ENCODE results near the gene ERBIN. TPM values are rescaled to one million over a fixed set of nuclear protein-coding genes. Genes with fewer than 3 reads are reported as not detected.
"Not testable (repeated sequence)": the region's sequence is repeated elsewhere in the genome, so short reads cannot be mapped to it uniquely, and the experiment has no call there.

Gene ERBIN
- total RNA-seq, 1 experiment from 2014 or later: 17.6 TPM

GRCh38 chr5:65967288-65968066 is 41.1 kb downstream of the ERBIN start:
- Histone ChIP-seq H3K4me3 (ENCODE audit: insufficient read depth, low read depth, low read length) (no peak overlapping the region), H3K36me3 (replicated peaks; ENCODE audit: control insufficient read depth, insufficient read depth, low read length) (no peaks in the 10 kb centered on the region), H3K27me3 (ENCODE audit: control insufficient read depth, insufficient read depth, low read length) (no peaks in the 10 kb centered on the region)
- no peak for DNase-seq

DNA sequence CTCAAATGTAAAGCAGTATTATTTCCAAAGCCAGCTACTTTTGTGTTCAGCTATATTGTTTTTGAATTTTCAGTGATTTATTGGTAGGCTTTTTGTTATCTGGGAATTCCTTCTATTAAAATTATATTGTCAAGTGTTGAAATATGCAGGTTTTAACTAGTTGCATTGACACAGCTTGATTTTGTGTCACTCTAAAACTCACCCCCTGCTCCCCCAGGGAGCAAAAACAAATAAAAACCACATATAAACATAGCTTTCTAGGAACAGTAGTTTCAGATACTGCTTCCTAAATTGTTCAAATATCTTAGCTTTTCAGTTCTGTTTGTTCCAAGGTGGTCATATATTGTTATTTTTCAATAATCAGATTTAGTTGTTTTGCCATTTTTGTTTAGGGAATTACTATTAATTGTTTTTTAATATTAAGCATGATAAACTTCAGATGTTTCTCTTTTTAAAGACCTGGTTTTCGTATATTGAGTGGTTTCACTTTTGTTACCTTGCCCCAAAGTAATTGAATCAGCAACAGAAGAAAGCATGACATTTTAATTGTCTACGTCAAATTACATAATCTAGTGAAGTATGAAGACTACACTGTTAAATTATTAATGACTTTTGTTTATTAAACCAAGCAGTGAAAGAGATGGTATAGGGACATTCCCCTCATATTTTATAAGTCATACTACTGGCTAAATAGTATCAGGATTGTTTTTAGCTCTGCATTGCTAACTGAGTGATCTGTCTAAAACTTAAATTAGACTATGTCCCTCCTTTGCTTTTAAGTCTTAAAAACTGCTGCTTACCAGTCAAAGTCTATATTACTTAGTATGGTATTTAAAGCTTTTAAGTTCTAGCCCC is 43.4 kb downstream of the ERBIN start:
- Histone ChIP-seq H3K36me3 (replicated peaks; ENCODE audit: control insufficient read depth, insufficient read depth, low read length) (no peaks in the 10 kb centered on the region), H3K27me3 (ENCODE audit: control insufficient read depth, insufficient read depth, low read length) (no peaks in the 10 kb centered on the region), H3K4me3 (ENCODE audit: insufficient read depth, low read depth, low read length) (no peak overlapping the region)
- no peak for DNase-seq

DNA sequence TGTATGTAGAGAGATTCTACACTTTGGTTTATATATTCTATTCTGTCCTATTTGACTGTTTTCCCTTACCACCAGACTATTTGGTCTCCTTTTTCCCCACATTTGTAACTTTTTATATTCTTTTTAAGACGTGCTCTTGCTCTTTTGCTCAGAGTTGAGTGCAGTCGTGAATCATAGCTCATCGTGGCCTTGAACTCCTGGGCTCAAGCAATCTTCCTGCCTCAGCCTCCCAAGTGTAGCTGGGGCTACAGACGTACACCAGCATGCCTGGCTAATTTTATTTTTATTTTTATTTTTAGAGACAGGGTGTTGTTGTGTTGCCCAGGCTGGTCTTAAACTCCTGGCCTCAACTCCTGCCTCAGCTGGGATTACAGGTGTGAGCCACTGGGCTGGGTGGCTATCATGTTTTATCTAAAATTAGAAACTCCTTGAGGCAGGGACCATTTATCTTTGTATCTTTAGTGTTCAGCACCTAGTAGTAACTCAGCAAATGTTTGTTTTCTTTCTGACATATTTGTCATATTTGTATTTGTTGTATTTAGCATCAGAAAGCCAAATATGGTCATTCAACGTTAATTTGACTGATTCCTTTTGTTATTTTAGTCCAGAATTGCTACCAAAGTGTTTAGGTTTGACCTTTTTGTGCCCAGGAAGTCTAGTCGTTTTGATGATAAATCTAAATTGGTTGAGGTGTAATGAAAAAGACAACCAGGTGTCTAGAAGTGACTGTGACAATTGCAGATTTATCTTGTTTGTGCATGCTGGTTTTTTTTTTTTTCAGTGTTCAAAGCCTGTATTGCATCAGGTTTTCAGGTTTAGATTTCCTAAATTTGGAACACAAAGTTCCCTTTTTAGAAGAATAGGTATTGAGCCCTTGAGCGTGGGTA is 44.3 kb downstream of the ERBIN start:
- no peaks in the 10 kb centered on the region for H3K36me3 ChIP-seq (replicated peaks; ENCODE audit: control insufficient read depth, insufficient read depth, low read length)
- no peak overlapping the region for H3K4me3 ChIP-seq (ENCODE audit: insufficient read depth, low read depth, low read length)
- no peak for DNase-seq
- H3K27me3 ChIP-seq (ENCODE audit: control insufficient read depth, insufficient read depth, low read length): no peaks in the 10 kb centered on the region

GRCh38 chr5:65971643-65972042 is 45.3 kb downstream of the ERBIN start:
- Histone ChIP-seq H3K4me3 (ENCODE audit: insufficient read depth, low read depth, low read length) (no peak overlapping the region), H3K27me3 (ENCODE audit: control insufficient read depth, insufficient read depth, low read length) (no peaks in the 10 kb centered on the region), H3K36me3 (replicated peaks; ENCODE audit: control insufficient read depth, insufficient read depth, low read length) (no peaks in the 10 kb centered on the region)
- DNase-seq: no peak

- not testable (repeated sequence) for H3K4me3 ChIP-seq (ENCODE audit: insufficient read depth, low read depth, low read length); H3K36me3 ChIP-seq (replicated peaks; ENCODE audit: control insufficient read depth, insufficient read depth, low read length); DNase-seq; H3K27me3 ChIP-seq (ENCODE audit: control insufficient read depth, insufficient read depth, low read length)
These were observed 46.5 kb downstream of the ERBIN start for GRCh38 chr5:65972896-65973295.

GRCh38 chr5:65978251-65978650 is 51.9 kb downstream of the ERBIN start:
- DNase-seq: no peak
- Histone ChIP-seq H3K36me3 (replicated peaks; ENCODE audit: control insufficient read depth, insufficient read depth, low read length) (no peaks in the 10 kb centered on the region), H3K27me3 (ENCODE audit: control insufficient read depth, insufficient read depth, low read length) (no peaks in the 10 kb centered on the region), H3K4me3 (ENCODE audit: insufficient read depth, low read depth, low read length) (no peak overlapping the region)

DNA sequence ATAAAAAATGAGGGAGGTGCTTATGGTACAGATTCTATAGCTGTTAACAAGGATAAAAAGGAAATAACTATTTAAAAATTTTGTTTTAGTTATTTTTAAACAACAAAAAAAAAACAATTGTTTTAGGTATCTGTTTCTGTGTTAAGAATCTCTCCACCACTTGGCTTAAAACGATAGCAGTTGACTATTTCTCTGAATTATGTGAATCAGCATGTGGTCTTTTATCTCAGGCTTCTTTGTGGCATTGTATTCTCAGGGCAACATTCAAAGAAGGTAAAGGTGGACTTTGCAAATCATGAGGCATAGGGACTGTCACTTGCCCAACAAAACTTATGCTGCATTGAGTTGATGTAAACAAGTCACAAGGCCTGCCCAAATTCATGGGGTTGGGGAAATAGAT is 55.2 kb downstream of the ERBIN start:
- no peaks in the 10 kb centered on the region for H3K27me3 ChIP-seq (ENCODE audit: control insufficient read depth, insufficient read depth, low read length)

GRCh38 chr5:65981969-65982619 is 55.7 kb downstream of the ERBIN start:
- Histone ChIP-seq H3K36me3 (replicated peaks; ENCODE audit: control insufficient read depth, insufficient read depth, low read length) (no peaks in the 10 kb centered on the region), H3K27me3 (ENCODE audit: control insufficient read depth, insufficient read depth, low read length) (no peaks in the 10 kb centered on the region), H3K4me3 (ENCODE audit: insufficient read depth, low read depth, low read length) (no peak overlapping the region)
- no peak for DNase-seq

More for the DNA sequence above, 55.2 kb downstream of the ERBIN start:
- no peak for DNase-seq
- H3K36me3 ChIP-seq (replicated peaks; ENCODE audit: control insufficient read depth, insufficient read depth, low read length): no peaks in the 10 kb centered on the region
- H3K4me3 ChIP-seq (ENCODE audit: insufficient read depth, low read depth, low read length): no peak overlapping the region

GRCh38 chr5:65982635-65983034 is 56.3 kb downstream of the ERBIN start:
- H3K36me3 ChIP-seq (replicated peaks; ENCODE audit: control insufficient read depth, insufficient read depth, low read length): no peaks in the 10 kb centered on the region
- H3K4me3 ChIP-seq (ENCODE audit: insufficient read depth, low read depth, low read length): no peak overlapping the region
- no peaks in the 10 kb centered on the region for H3K27me3 ChIP-seq (ENCODE audit: control insufficient read depth, insufficient read depth, low read length)
- DNase-seq: no peak

GRCh38 chr5:65984098-65984885 is 57.9 kb downstream of the ERBIN start:
- H3K27me3 ChIP-seq (ENCODE audit: control insufficient read depth, insufficient read depth, low read length): no peaks in the 10 kb centered on the region
- no peaks in the 10 kb centered on the region; the same call in 1 of the 2 replicates for H3K36me3 ChIP-seq (replicated peaks; ENCODE audit: control insufficient read depth, insufficient read depth, low read length)
- no peak overlapping the region for H3K4me3 ChIP-seq (ENCODE audit: insufficient read depth, low read depth, low read length)
- DNase-seq: no peak

DNA sequence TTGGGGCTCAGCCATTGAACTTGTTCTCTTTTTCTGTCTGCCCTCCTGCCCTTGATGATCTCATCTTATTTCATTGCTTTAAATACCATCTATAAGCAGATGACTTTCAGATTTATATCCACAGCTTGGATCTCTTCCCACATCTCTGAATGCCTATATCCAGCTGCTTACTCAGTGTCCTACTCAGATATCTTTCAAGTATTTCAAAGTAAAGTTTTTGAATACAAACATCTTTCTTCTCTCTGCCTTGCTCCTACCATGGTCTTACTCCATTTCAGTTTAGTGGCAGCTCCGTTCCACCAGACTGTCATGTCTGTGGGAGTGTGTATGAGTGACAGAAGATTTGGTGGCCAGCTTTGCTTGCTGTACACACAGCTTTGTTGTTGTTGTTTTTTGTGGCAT is 59.7 kb downstream of the ERBIN start:
- H3K4me3 ChIP-seq (ENCODE audit: insufficient read depth, low read depth, low read length): no peak overlapping the region
- H3K36me3 ChIP-seq (replicated peaks; ENCODE audit: control insufficient read depth, insufficient read depth, low read length): no peaks in the 10 kb centered on the region; the same call in 1 of the 2 replicates
- DNase-seq: no peak
- H3K27me3 ChIP-seq (ENCODE audit: control insufficient read depth, insufficient read depth, low read length): no peaks in the 10 kb centered on the region

DNA sequence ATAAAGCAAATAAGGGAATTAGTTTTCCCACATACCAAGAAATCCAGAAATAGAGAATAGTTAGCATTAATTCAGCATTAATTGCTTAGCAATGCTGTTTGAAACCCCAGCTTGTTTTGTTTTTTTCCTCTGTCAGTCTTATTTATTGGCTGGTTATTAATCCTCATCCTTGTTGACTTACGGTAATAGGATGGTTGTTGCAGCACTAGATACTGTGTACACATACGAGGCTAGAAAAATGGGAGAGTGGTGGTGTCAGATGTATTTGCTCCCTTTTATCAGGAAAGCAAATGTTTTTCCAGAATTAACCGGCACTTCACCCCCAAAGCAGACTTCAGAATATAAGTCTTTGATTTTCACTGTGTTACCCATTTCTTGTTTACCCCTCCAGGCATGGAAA is 60.4 kb downstream of the ERBIN start:
- Histone ChIP-seq H3K27me3 (ENCODE audit: control insufficient read depth, insufficient read depth, low read length) (no peaks in the 10 kb centered on the region), H3K4me3 (ENCODE audit: insufficient read depth, low read depth, low read length) (no peak overlapping the region), H3K36me3 (replicated peaks; ENCODE audit: control insufficient read depth, insufficient read depth, low read length) (no peaks in the 10 kb centered on the region; the same call in 1 of the 2 replicates)
- no peak for DNase-seq

- DNase-seq: no peak
- H3K27me3 ChIP-seq (ENCODE audit: control insufficient read depth, insufficient read depth, low read length): no peaks in the 10 kb centered on the region
- no peaks in the 10 kb centered on the region; the same call in 1 of the 2 replicates for H3K36me3 ChIP-seq (replicated peaks; ENCODE audit: control insufficient read depth, insufficient read depth, low read length)
- H3K4me3 ChIP-seq (ENCODE audit: insufficient read depth, low read depth, low read length): no peak overlapping the region
These were observed 61.6 kb downstream of the ERBIN start for GRCh38 chr5:65987982-65988381.
